ENCODE data around the gene NTSR1. TPM values are rescaled to one million over a fixed set of nuclear protein-coding genes. Genes with fewer than 3 reads are reported as not detected.
A peak's percentile ranks its signal among the peaks of the same experiment; 100 is the strongest.

Gene NTSR1
- total and polyA plus RNA-seq, 2 of the 13 experiments (the other 11 are each of a cell fraction or from before 2014, with no cell fraction given) = 0.09 to 0.12 TPM

GRCh38 chr20:62776692-62777527, 68.3 kb downstream of the NTSR1 start (continued):
- TF ChIP-seq ZNF800 (CRISPR knock-in tag; IDR thresholded peaks at IDR 0.05) = no peak
- TF ChIP-seq SP1 (IDR thresholded peaks at IDR 0.05) = no peak
- TF ChIP-seq SP1 (CRISPR knock-in tag; IDR thresholded peaks at IDR 0.05) = no peak
- TF ChIP-seq BCL6 (CRISPR knock-in tag; IDR thresholded peaks at IDR 0.05) = no peak
- TF ChIP-seq KIAA2018 (CRISPR knock-in tag; IDR thresholded peaks at IDR 0.05; ENCODE audit: borderline replicate concordance) = no peak
- TF ChIP-seq ZNF367 (CRISPR knock-in tag; IDR thresholded peaks at IDR 0.05; ENCODE audit: borderline replicate concordance) = no peak
- no peak for TF ChIP-seq NKX3-1 (CRISPR knock-in tag; IDR thresholded peaks at IDR 0.05)
- TF ChIP-seq PHF20 (CRISPR knock-in tag; IDR thresholded peaks at IDR 0.05) = peak; percentile 39; the same call in 1 of the 2 replicates
- no peak for TF ChIP-seq ATF4 (CRISPR knock-in tag; IDR thresholded peaks at IDR 0.05)
- TF ChIP-seq NR2F2 (IDR thresholded peaks at IDR 0.05; ENCODE audit: borderline replicate concordance, low read depth) = no peak
- 0 out of 2 replicates have a peak, but pooled peaks have one; percentile 67 for TF ChIP-seq NBN (conservative IDR thresholded peaks at IDR 0.05)
- TF ChIP-seq TMF1 (CRISPR knock-in tag; IDR thresholded peaks at IDR 0.05; ENCODE audit: low read depth) = no peak
- no peak for TF ChIP-seq SRSF1 (optimal IDR thresholded peaks at IDR 0.05; ENCODE audit: low read depth, low read length)
- TF ChIP-seq HNRNPLL (IDR thresholded peaks at IDR 0.05; ENCODE audit: low read depth, low read length, poor library complexity, severe bottlenecking) = no peak
- peak; percentile 30; the same call in 1 of the 2 replicates for TF ChIP-seq POLR2AphosphoS5 (IDR thresholded peaks at IDR 0.05; ENCODE audit: low read depth, low read length)
- no peak for TF ChIP-seq MNT (IDR thresholded peaks at IDR 0.05)
- no peak for TF ChIP-seq ZNF343 (CRISPR knock-in tag; IDR thresholded peaks at IDR 0.05)
